Chondrocyte (in vitro differentiated cells): ENCODE results near the gene MINAR1. TPM values are rescaled to one million over a fixed set of nuclear protein-coding genes. Genes with fewer than 3 reads are reported as not detected.

Experiments
- DNase-seq: peaks from one replicate; pipeline ENCODE4 v3.0.0; 2021; ENCODE audit warnings: mixed read lengths, low spot score
- H3K27ac Mint-ChIP-seq: one replicate; pipeline ENCODE4 v1.8.0; 2021; ENCODE audit warnings: mild to moderate bottlenecking, moderate library complexity, mixed read lengths; ENCODE audit not compliant: unreplicated experiment
- H3K27me3 Mint-ChIP-seq: 2 replicates; pipeline ENCODE4 v1.8.0; 2021; ENCODE audit warnings: low read depth, mixed read lengths
- H3K36me3 Mint-ChIP-seq: 2 replicates; pipeline ENCODE4 v1.8.0; 2021; ENCODE audit warnings: low read depth, mixed read lengths
- H3K4me1 Mint-ChIP-seq: 2 replicates; pipeline ENCODE4 v1.8.0; 2021; ENCODE audit warnings: low read depth, mild to moderate bottlenecking, mixed read lengths
- H3K4me3 Mint-ChIP-seq: one replicate; pipeline ENCODE4 v1.8.0; 2021; ENCODE audit warnings: mild to moderate bottlenecking, moderate library complexity, mixed read lengths; ENCODE audit not compliant: unreplicated experiment
- H3K9me3 Mint-ChIP-seq: 2 replicates; pipeline ENCODE4 v1.8.0; 2021; ENCODE audit warnings: low read depth, mixed read lengths
- total RNA-seq: library from RNA; stranded (reverse); gene quantifications from 3 replicates; pipeline ENCODE4 v1.2.1, GENCODE V29; 2021
- TF ChIP-seq, protein P1 (sequence below): fragments of 200-600 bp; sonication (generic); IDR thresholded peaks from 2 replicates; pipeline ENCODE4 v1.5.0; 2021; ENCODE audit warnings: antibody characterized with exemption, mild to moderate bottlenecking, moderate library complexity

Gene MINAR1
- total RNA-seq, 1 donor from 2014 or later, result 3.8 TPM

DNA sequence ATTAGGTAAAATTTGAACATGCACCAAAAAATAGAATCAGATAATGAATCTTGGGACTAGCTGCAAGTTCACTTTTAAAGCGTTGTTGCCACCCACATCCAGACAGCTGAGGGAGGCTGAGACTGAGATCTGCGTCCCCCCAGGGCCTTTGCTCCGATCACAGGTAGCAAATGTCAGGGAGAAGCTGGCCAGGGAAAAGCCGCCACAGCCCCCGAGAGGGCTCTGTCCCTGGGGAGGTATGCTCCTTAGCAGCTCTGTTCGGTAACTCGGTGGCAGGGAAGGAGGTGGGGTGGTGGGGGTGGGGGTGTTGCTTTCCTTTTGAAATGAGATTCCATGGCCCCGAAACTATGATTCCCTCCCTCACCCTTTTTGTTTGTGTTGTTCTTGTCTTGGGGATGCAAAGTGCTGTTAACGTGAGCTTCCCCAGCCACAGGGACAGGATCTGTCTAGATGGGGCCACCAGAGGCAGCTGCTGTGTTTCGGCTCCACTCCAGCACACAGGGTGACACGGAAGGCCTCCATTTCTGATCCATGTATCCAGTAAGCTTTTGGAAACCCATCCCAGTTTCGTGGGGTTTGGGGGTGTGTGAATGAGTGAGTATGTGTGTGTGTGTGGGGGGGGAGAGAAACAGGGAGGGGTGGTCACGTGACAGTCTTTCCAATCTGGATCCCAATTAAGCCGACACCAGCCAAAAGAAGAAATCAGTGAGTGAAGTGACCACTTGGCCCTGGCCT, 1.1 kb upstream of the MINAR1 start:
- H3K36me3 Mint-ChIP-seq, result peaks cover 4% of the 10 kb centered on the region
- peaks cover 49% of the 10 kb centered on the region for H3K27me3 Mint-ChIP-seq
- H3K27ac Mint-ChIP-seq, result no peak overlapping the region
- DNase-seq, result no peak
- peak overlapping the region; percentile 74 for H3K4me3 Mint-ChIP-seq
- H3K9me3 Mint-ChIP-seq, result no peaks in the 10 kb centered on the region
- peaks cover 14% of the 10 kb centered on the region for H3K4me1 Mint-ChIP-seq
- TF ChIP-seq, protein P1, sequence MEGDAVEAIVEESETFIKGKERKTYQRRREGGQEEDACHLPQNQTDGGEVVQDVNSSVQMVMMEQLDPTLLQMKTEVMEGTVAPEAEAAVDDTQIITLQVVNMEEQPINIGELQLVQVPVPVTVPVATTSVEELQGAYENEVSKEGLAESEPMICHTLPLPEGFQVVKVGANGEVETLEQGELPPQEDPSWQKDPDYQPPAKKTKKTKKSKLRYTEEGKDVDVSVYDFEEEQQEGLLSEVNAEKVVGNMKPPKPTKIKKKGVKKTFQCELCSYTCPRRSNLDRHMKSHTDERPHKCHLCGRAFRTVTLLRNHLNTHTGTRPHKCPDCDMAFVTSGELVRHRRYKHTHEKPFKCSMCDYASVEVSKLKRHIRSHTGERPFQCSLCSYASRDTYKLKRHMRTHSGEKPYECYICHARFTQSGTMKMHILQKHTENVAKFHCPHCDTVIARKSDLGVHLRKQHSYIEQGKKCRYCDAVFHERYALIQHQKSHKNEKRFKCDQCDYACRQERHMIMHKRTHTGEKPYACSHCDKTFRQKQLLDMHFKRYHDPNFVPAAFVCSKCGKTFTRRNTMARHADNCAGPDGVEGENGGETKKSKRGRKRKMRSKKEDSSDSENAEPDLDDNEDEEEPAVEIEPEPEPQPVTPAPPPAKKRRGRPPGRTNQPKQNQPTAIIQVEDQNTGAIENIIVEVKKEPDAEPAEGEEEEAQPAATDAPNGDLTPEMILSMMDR, result no peak

DNA sequence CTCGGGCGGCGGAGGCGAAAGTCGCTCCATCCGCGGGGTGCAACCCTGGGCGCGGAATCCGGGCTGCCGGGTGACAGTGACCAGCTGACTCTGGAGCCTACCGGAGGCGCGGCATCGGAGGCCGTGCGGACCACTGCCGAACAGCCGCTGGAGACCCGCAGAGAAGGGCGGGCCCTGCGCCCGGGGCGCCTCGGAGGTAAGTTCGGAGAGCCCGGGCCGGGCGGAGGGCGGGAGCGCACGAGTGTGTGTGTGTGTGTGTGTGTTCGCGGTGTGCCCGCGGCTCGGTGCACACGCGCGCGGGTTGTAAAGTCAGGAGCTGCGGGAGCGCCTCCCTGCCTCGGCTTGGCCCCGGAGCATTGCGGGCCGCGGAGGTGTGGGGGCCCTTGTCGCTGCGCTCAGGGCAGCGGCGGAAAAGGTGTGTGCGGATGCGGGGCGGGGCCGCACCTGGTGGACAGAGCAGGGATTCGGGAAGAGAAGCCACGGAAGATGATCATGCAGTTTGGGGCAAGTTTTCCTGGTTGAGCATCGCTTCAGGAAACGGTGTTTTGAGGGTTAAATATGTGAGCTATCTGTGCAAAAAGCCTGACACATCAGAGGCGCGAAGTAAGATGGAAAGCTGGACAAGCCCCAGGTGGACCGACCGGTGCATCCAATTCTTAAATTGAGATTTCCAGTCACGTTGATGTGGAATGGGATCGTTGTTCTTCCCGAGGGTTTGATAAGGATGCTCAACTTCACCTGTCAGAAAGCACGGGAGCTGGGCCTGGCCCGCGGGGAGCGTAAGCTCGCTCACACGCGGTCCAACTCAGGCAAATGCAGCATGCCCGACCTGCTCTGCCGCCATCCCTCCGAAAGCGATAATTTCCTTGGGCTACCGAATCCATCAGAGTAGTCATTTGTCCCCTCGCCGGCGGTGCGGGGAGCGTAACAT, 474 bp downstream of the MINAR1 start:
- DNase-seq, result no peak
- peaks cover 14% of the 10 kb centered on the region for H3K4me1 Mint-ChIP-seq

DNA sequence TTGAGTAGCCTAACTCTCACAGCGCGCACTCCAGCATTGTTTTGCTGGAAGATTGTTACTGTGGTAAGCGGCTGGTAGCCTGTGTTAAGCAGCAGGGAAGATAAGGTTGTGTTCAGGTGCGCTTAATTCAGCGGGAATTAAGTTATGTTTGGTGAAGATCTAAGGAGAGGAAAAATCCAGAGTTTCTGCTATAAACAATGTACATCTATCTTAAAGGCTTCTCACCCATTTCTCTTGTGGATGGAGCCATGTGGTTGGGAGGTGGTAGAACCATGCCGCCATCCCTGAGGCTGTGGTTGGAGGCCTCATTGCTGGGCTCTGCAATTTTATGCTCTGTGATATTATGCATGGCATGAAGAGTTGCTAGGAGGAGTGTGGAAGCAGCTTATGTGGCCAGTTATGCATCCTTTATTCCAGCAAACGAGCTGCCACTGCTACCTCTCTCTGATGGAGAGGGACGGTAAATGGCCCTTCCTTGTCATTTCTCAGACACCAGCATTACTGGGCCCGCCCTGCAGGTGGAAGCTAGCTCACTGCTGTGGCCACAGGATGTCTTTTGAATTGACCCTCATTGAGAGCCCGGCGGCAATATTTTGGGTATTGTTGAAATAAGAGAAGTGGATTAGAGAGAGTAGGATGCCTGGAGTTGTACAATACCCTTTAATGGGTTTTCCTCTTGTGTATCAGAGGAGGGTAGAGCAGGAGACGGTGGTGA, 1.3 kb downstream of the MINAR1 start:
- Mint-ChIP-seq H3K9me3 (no peaks in the 10 kb centered on the region), H3K4me3 (peak overlapping the region; percentile 74), H3K27me3 (peaks cover 36% of the 10 kb centered on the region), H3K4me1 (peaks cover 14% of the 10 kb centered on the region), H3K36me3 (no peaks in the 10 kb centered on the region), H3K27ac (no peak overlapping the region)
- TF ChIP-seq, protein P1, result no peak
- no peak for DNase-seq

More for the DNA sequence above, 474 bp downstream of the MINAR1 start:
- Mint-ChIP-seq H3K4me3 (peak overlapping the region; percentile 74), H3K9me3 (no peaks in the 10 kb centered on the region), H3K36me3 (no peaks in the 10 kb centered on the region), H3K27ac (no peak overlapping the region), H3K27me3 (peaks cover 40% of the 10 kb centered on the region)
- TF ChIP-seq, protein P1, result peak; percentile 26

DNA sequence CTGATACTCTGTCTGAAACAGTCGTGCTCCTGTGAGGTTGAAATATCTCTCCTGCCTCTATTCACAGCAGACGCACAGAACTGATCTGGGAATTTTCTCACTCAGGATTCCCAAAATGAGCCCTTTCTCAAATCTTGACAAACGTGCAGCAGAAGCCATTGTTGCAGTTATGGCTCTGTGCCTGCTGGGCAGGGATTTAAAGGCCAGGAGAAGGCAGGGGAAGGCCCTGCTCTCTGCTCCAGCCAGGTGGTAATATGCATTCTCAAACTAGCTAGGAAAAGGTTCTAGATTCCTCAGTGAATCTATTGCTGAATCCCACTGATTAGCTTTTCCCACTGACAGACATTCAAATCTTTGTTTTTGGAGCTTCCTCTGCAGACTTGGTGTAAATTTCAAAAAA, 2.2 kb downstream of the MINAR1 start:
- Mint-ChIP-seq H3K4me1 (peaks cover 14% of the 10 kb centered on the region), H3K9me3 (no peaks in the 10 kb centered on the region), H3K27me3 (peaks cover 27% of the 10 kb centered on the region), H3K27ac (no peak overlapping the region), H3K36me3 (no peaks in the 10 kb centered on the region), H3K4me3 (no peak overlapping the region)
- DNase-seq, result no peak
- TF ChIP-seq, protein P1, result no peak
